Stimulated activated CD4-positive, alpha-beta T cell treated with anti-CD3 and anti-CD28 coated beads, Interleukin-15, amount 100 ng/mL, for 24 hours (primary cell): ENCODE results near the gene RELN.
"Not testable (repeated sequence)": the region's sequence is repeated elsewhere in the genome, so short reads cannot be mapped to it uniquely, and the experiment has no call there.

Experiments
- DNase-seq: peaks from one replicate; pipeline ENCODE4 v3.0.0-alpha.2; 2020

The RELN gene

DNA sequence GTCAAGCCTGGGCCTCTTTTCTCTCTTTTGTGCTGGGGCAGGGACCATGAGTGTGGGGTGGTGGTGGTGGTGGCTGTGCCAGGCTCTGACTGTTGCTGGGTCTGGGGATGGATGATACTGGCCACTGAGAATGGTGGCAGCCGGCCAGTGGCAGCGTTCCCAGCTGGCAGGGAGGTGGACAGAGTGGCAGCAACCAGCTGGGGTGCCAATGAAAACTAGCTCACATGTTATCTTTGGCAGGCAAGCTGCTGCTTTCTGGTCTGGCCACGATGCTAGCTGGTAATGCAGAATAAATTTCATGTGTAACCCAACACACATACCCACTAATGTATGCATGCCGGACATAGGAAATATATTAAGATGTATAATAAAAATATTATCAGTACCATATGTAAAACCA lies 448.4 kb downstream of the RELN start:
- DNase-seq, result no peak

- no peak for DNase-seq
Observed at GRCh38 chr7:103540338-103540737, 449.1 kb downstream of the RELN start.

DNA sequence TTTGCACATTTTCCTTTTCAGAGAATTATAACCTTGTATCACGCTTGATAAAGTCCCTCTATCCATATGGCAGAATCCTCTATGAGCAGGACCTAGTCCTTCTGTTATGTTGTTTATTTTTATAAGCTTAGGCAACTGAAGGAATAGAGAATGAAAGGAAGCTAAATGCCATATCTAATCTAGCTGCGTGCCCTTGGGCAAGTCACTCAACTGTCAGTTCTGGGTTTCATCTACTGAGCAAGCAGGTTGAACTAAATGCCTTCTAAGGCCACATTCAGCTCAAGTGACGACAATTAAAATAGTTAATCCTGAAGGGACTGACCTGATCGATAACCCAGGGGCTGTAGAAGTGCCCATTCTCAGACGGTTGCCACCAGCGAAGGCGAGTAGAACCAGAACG lies 449.6 kb downstream of the RELN start:
- no peak for DNase-seq

DNA sequence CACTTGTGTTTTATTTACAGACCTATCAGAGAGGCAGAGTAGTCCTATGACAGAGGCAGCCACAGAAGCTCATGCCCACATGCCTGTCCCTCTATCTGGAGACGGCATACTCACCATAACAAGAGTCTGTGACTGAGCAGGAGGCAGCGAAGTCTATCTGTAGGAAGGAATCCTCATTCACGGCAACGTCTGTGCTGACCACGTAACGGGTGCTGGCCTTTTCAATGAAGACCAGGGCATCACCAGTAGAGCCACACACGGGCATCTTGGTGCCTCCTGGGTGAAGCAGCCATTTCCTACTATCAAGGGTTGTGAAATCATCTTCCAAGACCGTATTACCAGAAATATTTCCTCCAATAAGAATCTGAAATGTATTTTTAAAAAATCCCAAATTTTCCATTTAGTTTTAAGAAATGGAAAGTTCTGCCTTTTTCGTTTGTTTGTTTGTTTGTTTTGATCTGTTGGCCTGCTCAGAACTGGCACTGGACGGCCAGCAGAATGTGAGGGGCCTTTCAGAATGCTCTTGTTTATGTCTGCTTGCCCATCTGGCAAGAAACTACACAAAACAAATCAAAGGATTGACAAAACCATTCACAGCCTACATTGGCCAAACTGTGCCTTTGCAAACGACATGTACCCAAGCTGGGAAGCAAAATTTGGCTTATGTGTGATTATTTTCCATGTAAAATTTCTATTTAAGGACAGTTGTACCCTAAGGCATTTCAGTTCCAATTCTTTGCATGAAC lies 450.3 kb downstream of the RELN start:
- DNase-seq, result no peak

GRCh38 chr7:103533761-103534160 lies 455.7 kb downstream of the RELN start:
- DNase-seq, result no peak

GRCh38 chr7:103532955-103533354 lies 456.5 kb downstream of the RELN start:
- no peak for DNase-seq

DNA sequence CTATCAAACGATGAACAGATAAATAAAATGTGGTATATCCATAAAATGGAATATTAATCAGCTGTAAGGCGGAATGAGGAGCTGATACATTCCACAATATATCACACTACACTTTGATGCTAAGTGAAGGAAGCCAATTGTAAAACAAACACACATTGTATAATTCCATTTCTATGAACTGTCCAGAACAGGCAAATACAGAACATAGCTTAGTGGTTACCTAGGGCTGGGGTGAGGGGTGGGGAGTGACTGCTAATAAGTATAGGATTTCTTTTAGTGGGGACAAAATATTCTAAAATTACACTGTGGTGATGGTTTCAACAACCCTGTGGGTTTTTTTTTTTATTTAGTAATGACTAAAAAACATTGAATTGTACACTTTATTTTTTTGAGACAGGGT lies 461.3 kb downstream of the RELN start:
- DNase-seq, result no peak

DNA sequence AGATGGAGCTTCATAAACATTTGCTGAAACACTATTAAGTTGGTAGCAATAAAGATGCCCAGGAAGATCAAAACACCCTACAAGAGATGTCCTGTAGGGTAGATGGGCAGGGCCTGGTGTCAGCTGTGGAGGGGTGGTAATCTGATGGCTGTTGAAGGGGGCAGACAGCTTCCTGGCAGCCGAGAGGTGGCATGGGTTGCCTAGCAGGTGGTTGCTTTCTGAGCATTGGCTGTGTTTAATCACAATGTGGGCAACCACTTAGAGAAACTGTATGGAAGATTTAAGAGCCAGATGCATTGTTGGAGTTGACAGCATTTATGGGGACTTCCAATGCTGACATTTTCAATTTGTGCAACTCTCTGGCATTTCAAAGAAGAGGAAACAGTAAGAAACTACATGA lies 463.5 kb downstream of the RELN start:
- no peak for DNase-seq

- DNase-seq, result no peak
Observed at GRCh38 chr7:103524042-103524907, 465.2 kb downstream of the RELN start.

- DNase-seq, result no peak
Observed at GRCh38 chr7:103521937-103522336, 467.5 kb downstream of the RELN start.

DNA sequence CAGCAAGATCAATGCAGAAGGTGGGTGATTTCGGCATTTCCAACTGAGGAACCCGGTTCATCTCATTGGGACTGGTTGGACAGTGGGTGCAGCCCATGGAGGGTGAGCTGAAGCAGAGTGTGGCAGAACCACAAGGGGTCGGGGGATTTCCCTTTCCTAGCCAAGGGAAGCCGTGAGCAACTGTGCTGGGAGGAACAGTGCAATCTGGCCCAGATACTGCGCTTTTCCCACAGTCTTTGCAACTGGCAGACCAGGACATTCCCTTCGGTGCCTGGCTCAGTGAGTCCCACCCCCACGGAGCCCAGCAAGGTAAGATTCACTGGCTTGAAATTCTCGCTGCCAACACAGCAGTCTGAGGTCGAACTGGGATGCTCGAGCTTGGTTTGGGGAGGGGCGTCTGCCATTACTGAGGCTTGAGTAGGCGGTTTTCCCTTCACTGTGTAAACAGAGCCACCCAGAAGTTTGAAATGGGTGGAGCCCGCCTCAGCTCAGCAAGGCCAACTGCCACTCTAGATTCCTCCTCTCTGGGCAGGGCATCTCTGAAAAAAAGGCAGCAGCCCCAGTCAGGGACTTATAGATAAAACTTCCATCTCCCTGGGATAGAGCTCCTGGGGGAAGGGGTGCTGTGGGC lies 484.8 kb downstream of the RELN start:
- DNase-seq, result no peak

DNA sequence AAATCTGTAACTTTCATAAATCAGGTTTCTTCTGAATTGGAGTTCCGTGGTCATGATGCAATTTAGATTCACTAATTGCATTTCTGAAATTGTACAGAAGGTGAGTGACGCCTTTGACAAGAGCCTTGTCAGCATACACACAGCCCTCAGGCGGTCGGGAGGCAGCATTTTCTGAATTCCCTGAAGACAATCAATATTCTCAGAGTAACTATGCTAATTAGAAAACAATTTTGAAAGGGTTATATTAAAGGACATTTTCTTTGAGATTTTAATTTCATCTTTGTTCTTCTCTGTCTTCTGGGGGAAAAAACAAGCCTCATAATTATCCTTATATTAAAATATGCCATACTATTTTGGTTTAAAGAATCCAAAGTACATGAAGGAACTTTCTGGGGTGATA lies 488.3 kb downstream of the RELN start:
- no peak for DNase-seq

GRCh38 chr7:103499976-103500375 lies 489.5 kb downstream of the RELN start:
- no peak for DNase-seq

GRCh38 chr7:103487419-103487818 lies 502.0 kb downstream of the RELN start:
- DNase-seq, result no peak

GRCh38 chr7:103486873-103487272 lies 502.6 kb downstream of the RELN start:
- not testable (repeated sequence) for DNase-seq

- DNase-seq, result no peak
Observed at GRCh38 chr7:103480771-103481170, 508.7 kb downstream of the RELN start.

DNA sequence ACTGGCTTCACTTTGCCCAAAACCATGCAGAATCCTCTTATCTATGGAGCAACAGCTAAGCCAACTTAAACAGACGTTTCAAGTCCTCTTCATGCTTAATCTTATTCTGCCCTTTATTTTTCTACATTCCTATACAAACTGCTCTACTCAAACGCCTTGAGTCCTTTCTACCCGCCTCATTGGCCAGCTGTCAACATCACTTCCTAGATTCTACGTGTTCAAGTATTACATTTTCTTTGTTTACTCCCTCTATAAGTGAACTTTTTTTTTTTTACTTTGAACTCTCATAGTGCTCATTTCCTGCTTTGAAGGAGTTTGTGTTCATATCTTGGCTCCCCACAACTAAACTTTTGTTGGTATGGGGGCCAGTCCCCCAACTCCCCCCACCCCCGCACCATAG lies 514.5 kb downstream of the RELN start:
- no peak for DNase-seq

GRCh38 chr7:103469095-103469948 lies 520.1 kb downstream of the RELN start:
- no peak for DNase-seq

DNA sequence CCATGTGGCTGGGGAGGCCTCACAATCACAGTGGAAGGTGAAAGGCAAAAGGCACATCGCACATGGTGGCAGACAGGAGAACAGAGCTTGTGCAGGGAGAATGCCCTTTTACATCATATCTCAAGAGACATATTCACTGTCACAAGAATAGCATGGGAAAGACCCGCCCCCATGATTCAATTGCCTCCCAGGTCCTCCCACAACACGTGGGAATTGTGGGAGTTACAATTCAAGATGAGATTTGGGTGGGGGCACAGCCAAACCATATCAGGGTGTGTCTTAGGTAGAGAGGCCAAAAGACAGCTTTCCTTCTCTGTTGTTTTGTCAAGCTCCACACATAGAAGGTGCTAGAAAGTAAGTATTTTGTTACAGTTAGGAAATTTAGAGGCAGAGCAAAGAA lies 522.6 kb downstream of the RELN start:
- DNase-seq, result no peak

GRCh38 chr7:103462358-103462757 lies 527.1 kb downstream of the RELN start:
- no peak for DNase-seq

DNA sequence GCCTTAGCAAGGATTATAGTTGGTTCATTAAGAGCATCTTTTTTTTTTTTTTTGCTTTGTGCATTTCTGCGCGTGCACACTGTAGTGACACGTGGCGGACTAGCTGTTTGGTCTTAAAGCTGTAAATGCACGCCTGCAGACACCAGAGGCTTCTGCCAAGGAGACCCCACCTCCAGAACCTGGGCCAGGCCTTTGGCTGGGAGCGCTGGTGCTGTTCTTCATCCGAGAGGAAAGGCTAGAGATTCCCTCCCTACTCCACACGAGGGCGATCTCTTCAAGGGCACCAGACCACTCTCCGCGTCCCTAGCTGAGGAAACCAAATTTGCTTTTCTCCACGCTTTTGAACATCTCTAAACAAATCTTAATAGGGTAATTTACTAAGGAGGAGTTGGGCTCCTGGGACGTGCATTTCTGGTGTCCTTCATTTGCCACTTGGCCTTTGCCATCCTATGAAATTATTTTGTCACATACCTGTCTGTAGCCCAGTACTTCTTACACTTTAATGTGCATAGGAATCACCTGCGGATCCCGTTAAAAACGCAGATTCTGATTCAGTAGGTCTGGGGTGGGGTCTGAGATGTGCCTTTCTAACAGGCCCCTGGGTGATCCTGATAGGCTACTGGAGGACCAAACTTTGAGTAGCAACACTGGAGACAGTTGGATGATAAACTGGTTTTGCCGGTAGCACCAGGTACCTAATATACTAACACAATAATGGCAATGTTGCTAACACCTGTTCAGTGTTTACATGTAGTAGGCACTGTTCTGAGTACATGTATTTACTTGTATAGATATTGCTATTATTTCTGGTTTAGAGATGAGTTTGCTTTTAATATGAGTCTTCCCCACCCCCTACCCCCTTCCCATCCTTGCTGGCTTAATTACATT lies 542.1 kb downstream of the RELN start:
- DNase-seq, result peak; percentile 65

GRCh38 chr7:103446049-103446520 lies 543.4 kb downstream of the RELN start, which contains the start of gene SLC26A5:
Gene SLC26A5, minus strand, starts transcription at chr7:103446207. Its CDS starts 24,693 bp downstream, at chr7:103421514.
- DNase-seq, result peak; percentile 52
